Stimulated activated CD4-positive, alpha-beta T cell treated with anti-CD3 and anti-CD28 coated beads, Interleukin-15, amount 100 ng/mL, for 1 hour (primary cell): ENCODE results near the gene GPR143.
"Not testable (repeated sequence)": the region's sequence is repeated elsewhere in the genome, so short reads cannot be mapped to it uniquely, and the experiment has no call there.

Experiments used
- DNase-seq, 2 donors: peaks; one replicate each; pipeline ENCODE4 v3.0.0-alpha.2; 2020; ENCODE audit warnings: low read depth in 1 of 2, low spot score in 1 of 2

GPR143 gene

GRCh38 chrX:9765737-9766097 lies at the start of gene GPR143:
GPR143 (minus strand) TSS chrX:9765847; CDS start chrX:9765817, 30 bp downstream.
- DNase-seq = no peak

GRCh38 chrX:9811086-9811485 lies 45.4 kb upstream of the GPR143 start:
- not testable (repeated sequence) for DNase-seq

GRCh38 chrX:9809876-9810275 lies 44.2 kb upstream of the GPR143 start:
- not testable (repeated sequence) for DNase-seq

- no peak for DNase-seq
Observed at GRCh38 chrX:9807355-9808182, 41.9 kb upstream of the GPR143 start.

GRCh38 chrX:9805956-9806355 lies 40.3 kb upstream of the GPR143 start:
- DNase-seq = no peak

GRCh38 chrX:9804444-9804843 lies 38.8 kb upstream of the GPR143 start:
- DNase-seq = no peak

- no peak for DNase-seq
Observed at GRCh38 chrX:9802737-9803136, 37.1 kb upstream of the GPR143 start.

GRCh38 chrX:9797384-9798360 lies 32.0 kb upstream of the GPR143 start:
- DNase-seq = no peak

GRCh38 chrX:9794495-9794894 lies 28.8 kb upstream of the GPR143 start:
- DNase-seq = no peak

- no peak for DNase-seq
Observed at GRCh38 chrX:9790866-9791265, 25.2 kb upstream of the GPR143 start.

- no peak for DNase-seq
Observed at GRCh38 chrX:9789555-9789954, 23.9 kb upstream of the GPR143 start.

- no peak for DNase-seq
Observed at GRCh38 chrX:9788911-9789310, 23.3 kb upstream of the GPR143 start.

GRCh38 chrX:9786798-9787635 lies 21.4 kb upstream of the GPR143 start:
- DNase-seq = no peak

GRCh38 chrX:9785944-9786797 lies 20.5 kb upstream of the GPR143 start, which contains the start of gene SHROOM2:
SHROOM2 (plus strand) TSS chrX:9786429; CDS start chrX:9786546, 117 bp downstream.
- DNase-seq = no peak

GRCh38 chrX:9785254-9785943 lies 19.8 kb upstream of the GPR143 start:
- DNase-seq = no peak

- no peak for DNase-seq
Observed at GRCh38 chrX:9784332-9784731, 18.7 kb upstream of the GPR143 start.

- DNase-seq = no peak
Observed at GRCh38 chrX:9781941-9782340, 16.3 kb upstream of the GPR143 start.

GRCh38 chrX:9775930-9776329 lies 10.3 kb upstream of the GPR143 start:
- DNase-seq = no peak

- no peak for DNase-seq
Observed at GRCh38 chrX:9772943-9773342, 7.3 kb upstream of the GPR143 start.
